IMR-90 (cell line): ENCODE data around the gene AKAP13. TPM values are rescaled to one million over a fixed set of nuclear protein-coding genes. Genes with fewer than 3 reads are reported as not detected.

Experiments used
- ATAC-seq: fragments of 200-7000 bp; cut with Tn5 transposase; 2 replicates; pipeline ENCODE4 v1.9.1; 2020; ENCODE audit warnings: low read depth, mild to moderate bottlenecking, moderate library complexity
- BruUV-seq: library from RNA; stranded (reverse); fragments of 400-500 nt; replicated peaks from 2 replicates; lab custom pipeline; 2021; lab: Mats Ljungman, UMichigan
- CTCF ChIA-PET: fragments of 300-600 bp; formaldehyde crosslinking; extraction: SDS; loops from one replicate; lab custom pipeline; 2021; ENCODE audit warnings: antibody characterized with exemption; lab: Yijun Ruan, JAX
- POLR2A ChIA-PET: fragments of 300-600 bp; sonication (Branson Sonifier 250); formaldehyde crosslinking; loops from one replicate; lab custom pipeline; 2022; ENCODE audit warnings: antibody characterized with exemption; ENCODE audit not compliant: unreplicated experiment; lab: Charles Lee
- DNase-seq: peaks from one replicate; pipeline ENCODE4 v3.0.0; 2013
- H2AFZ ChIP-seq: replicated peaks from 2 replicates; pipeline ENCODE3; 2013; ENCODE audit warnings: low read length, mild to moderate bottlenecking; ENCODE audit not compliant: poor library complexity
- H2AK5ac ChIP-seq: 2 replicates; pipeline ENCODE4 v1.6.1; 2013; ENCODE audit warnings: low read depth, low read length, inconsistent platforms
- H2AK9ac ChIP-seq: replicated peaks from 2 replicates; pipeline ENCODE3; 2013; ENCODE audit warnings: mild to moderate bottlenecking, low read depth, low read length, moderate library complexity; ENCODE audit not compliant: poor library complexity
- H2BK120ac ChIP-seq: 2 replicates; pipeline ENCODE4 v1.6.1; 2013; ENCODE audit warnings: low read depth, low read length, inconsistent platforms
- H2BK15ac ChIP-seq: 3 replicates; pipeline ENCODE4 v1.6.1; 2013; ENCODE audit warnings: low read depth, low read length, inconsistent platforms
- H2BK20ac ChIP-seq: 2 replicates; pipeline ENCODE4 v1.6.1; 2013; ENCODE audit warnings: low read depth, mild to moderate bottlenecking, inconsistent platforms, low read length, moderate library complexity
- H2BK5ac ChIP-seq: 2 replicates; pipeline ENCODE4 v1.6.1; 2013; ENCODE audit warnings: mild to moderate bottlenecking, low read depth, low read length, inconsistent platforms; ENCODE audit not compliant: poor library complexity, severe bottlenecking
- H3K14ac ChIP-seq: replicated peaks from 2 replicates; pipeline ENCODE4 v1.6.1; 2013; ENCODE audit warnings: low read depth, low read length, inconsistent platforms
- H3K18ac ChIP-seq: 2 replicates; pipeline ENCODE4 v1.6.1; 2013; ENCODE audit warnings: low read depth, low read length, control low read depth
- H3K23ac ChIP-seq: 2 replicates; pipeline ENCODE4 v1.6.1; 2013; ENCODE audit warnings: low read depth, low read length, inconsistent platforms
- H3K27ac ChIP-seq: 2 replicates; pipeline ENCODE4 v1.5.1; 2013; ENCODE audit warnings: mild to moderate bottlenecking, control low read depth, low read length; ENCODE audit not compliant: insufficient read depth
- H3K27me3 ChIP-seq: 2 replicates; pipeline ENCODE4 v1.6.1; 2013; ENCODE audit warnings: low read length; ENCODE audit not compliant: control insufficient read depth, insufficient read depth
- H3K36me3 ChIP-seq: 2 replicates; pipeline ENCODE4 v1.6.1; 2013; ENCODE audit warnings: low read length, mixed read lengths; ENCODE audit not compliant: control insufficient read depth, insufficient read depth
- H3K4ac ChIP-seq: 2 replicates; pipeline ENCODE4 v1.6.1; 2013; ENCODE audit warnings: low read depth, low read length, inconsistent platforms
- H3K4me1 ChIP-seq: 2 replicates; pipeline ENCODE4 v1.6.1; 2013; ENCODE audit warnings: low read length, mixed read lengths; ENCODE audit not compliant: control insufficient read depth, insufficient read depth
- H3K4me2 ChIP-seq: 2 replicates; pipeline ENCODE4 v1.6.1; 2013; ENCODE audit warnings: low read depth, mild to moderate bottlenecking, control low read depth, low read length, moderate library complexity
- H3K4me3 ChIP-seq: 2 replicates; pipeline ENCODE4 v1.5.1; 2013; ENCODE audit warnings: low read depth, mild to moderate bottlenecking, control low read depth, low read length, moderate library complexity; ENCODE audit not compliant: insufficient read depth
- H3K56ac ChIP-seq: 2 replicates; pipeline ENCODE4 v1.6.1; 2013; ENCODE audit warnings: low read length, inconsistent platforms; ENCODE audit not compliant: insufficient read depth; ENCODE audit errors: extremely low read depth
- H3K79me1 ChIP-seq, 2 experiments: 2 replicates each; pipeline ENCODE4 v1.6.1; 2013; ENCODE audit warnings: low read length in 2 of 2, inconsistent platforms in 1 of 2, low read depth in 1 of 2
- H3K9ac ChIP-seq: 2 replicates; pipeline ENCODE4 v1.6.1; 2013; ENCODE audit warnings: low read depth, low read length, control low read depth
- H3K9me1 ChIP-seq: 2 replicates; pipeline ENCODE4 v1.6.1; 2013; ENCODE audit warnings: low read length, inconsistent platforms; ENCODE audit not compliant: insufficient read depth
- H3K9me3 ChIP-seq: 2 replicates; pipeline ENCODE4 v1.6.1; 2013; ENCODE audit warnings: low read length; ENCODE audit not compliant: control insufficient read depth, insufficient read depth
- H4K20me1 ChIP-seq: 2 replicates; pipeline ENCODE4 v1.6.1; 2013; ENCODE audit warnings: low read length, inconsistent platforms; ENCODE audit not compliant: insufficient read depth
- H4K5ac ChIP-seq: 2 replicates; pipeline ENCODE4 v1.6.1; 2013; ENCODE audit warnings: mild to moderate bottlenecking, low read depth, low read length, control low read depth
- H4K8ac ChIP-seq, 2 experiments: 2 replicates each; pipeline ENCODE4 v1.6.1; 2013; ENCODE audit warnings: low read depth in 2 of 2, low read length in 2 of 2, control low read depth in 1 of 2, inconsistent platforms in 1 of 2
- H4K91ac ChIP-seq: 2 replicates; pipeline ENCODE4 v1.6.1; 2013; ENCODE audit warnings: low read depth, low read length, inconsistent platforms; ENCODE audit not compliant: insufficient read depth
- BHLHE40 ChIP-seq: fragments of 150-350 bp; IDR thresholded peaks from 2 replicates; pipeline ENCODE4 v1.6.1; 2016; ENCODE audit warnings: mild to moderate bottlenecking, low read depth, low read length
- CEBPB ChIP-seq: IDR thresholded peaks from 2 replicates; pipeline ENCODE4 v1.6.1; 2012; ENCODE audit warnings: low read depth, low read length, improper control_type of control experiment
- MAFK ChIP-seq: IDR thresholded peaks from 2 replicates; pipeline ENCODE4 v1.6.1; 2012; ENCODE audit warnings: low read depth, low read length, improper control_type of control experiment
- MXI1 ChIP-seq: IDR thresholded peaks from 2 replicates; pipeline ENCODE4 v1.6.1; 2012; ENCODE audit warnings: low read depth, mild to moderate bottlenecking, low read length, moderate library complexity, borderline replicate concordance
- POLR2A ChIP-seq: IDR thresholded peaks from 2 replicates; pipeline ENCODE4 v1.6.1; 2012; ENCODE audit warnings: mild to moderate bottlenecking, low read depth, low read length
- RCOR1 ChIP-seq: IDR thresholded peaks from 2 replicates; pipeline ENCODE4 v1.6.1; 2012; ENCODE audit warnings: mild to moderate bottlenecking, low read length, improper control_type of control experiment; ENCODE audit not compliant: insufficient replicate concordance
- RFX5 ChIP-seq: IDR thresholded peaks from 2 replicates; pipeline ENCODE4 v1.8.0; 2012; ENCODE audit warnings: low read depth, mild to moderate bottlenecking, low read length, moderate library complexity
- SMC3 ChIP-seq: fragments of 150-350 bp; IDR thresholded peaks from 2 replicates; pipeline ENCODE4 v1.6.1; 2016; ENCODE audit warnings: low read depth, mild to moderate bottlenecking, antibody characterized with exemption, low read length, moderate library complexity
- WGBS, 2 experiments: methylation state at CpG; one replicate each; pipeline versions ENCODE4 v1.1.5 to v1.1.7; 2013; ENCODE audit warnings: missing lambda C conversion rate in 2 of 2; ENCODE audit not compliant: insufficient read length in 1 of 2; ENCODE audit errors: extremely low coverage in 2 of 2; 5-methylcytosine and 5-hydroxymethylcytosine counted together
- dilution Hi-C: fragments of 300-500 bp; cut with HindIII; formaldehyde crosslinking; loops from one replicate; pipeline ENCODE4 v1.14.3; 2018; ENCODE audit warnings: low sequenced_read_pairs; ENCODE audit not compliant: unreplicated experiment
- in situ Hi-C: fragments of 300-500 bp; cut with MboI; formaldehyde crosslinking; loops from 3 replicates; pipeline ENCODE4 v1.14.3; 2019; ENCODE audit warnings: low sequenced_read_pairs, inconsistent platforms, mixed read lengths
- intact Hi-C: fragments of 100-400 bp; cut with micrococcal nuclease; formaldehyde crosslinking; loops from 2 replicates; pipeline ENCODE4 v1.10.0; 2022
- polyA plus RNA-seq, 3 experiments: library from polyadenylated mRNA; depleted of rRNA; stranded (reverse); fragments of >200 nt; gene quantifications; 2 replicates each; pipeline ENCODE4 v1.2.3, GENCODE V29; 2012; ENCODE audit warnings: low replicate concordance in 1 of 3
- total RNA-seq: library from RNA; depleted of rRNA; stranded (reverse); fragments of >200 nt; gene quantifications from 2 replicates; pipeline ENCODE4 v1.2.3, GENCODE V29; 2012
- TF ChIP-seq, protein P1 (sequence below): fragments of 150-350 bp; IDR thresholded peaks from 2 replicates; pipeline ENCODE4 v1.6.1; 2016; ENCODE audit warnings: low read depth, mild to moderate bottlenecking, low read length, moderate library complexity, borderline replicate concordance
- TF ChIP-seq, protein P2 (sequence below): conservative IDR thresholded peaks from 2 replicates; pipeline ENCODE4 v1.5.1; 2012; ENCODE audit warnings: mild to moderate bottlenecking, low read depth, low read length, improper control_type of control experiment

AKAP13 gene
- total and polyA plus RNA-seq, 2 of the 4 experiments (the other 2 are of a cell fraction) = 10.4 to 46.4 TPM

- no peak overlapping the region for H3K27ac ChIP-seq
- POLR2A ChIA-PET = interaction anchor here (0.9 kb wide), 1 partner anchor 124 kb away, joined by 4 read pairs; no protein-coding TSS in a partner anchor
- no peaks in the 10 kb centered on the region; the same call in 1 of the 2 replicates for H3K4me1 ChIP-seq
- no peak overlapping the region for H3K4ac ChIP-seq
- TF ChIP-seq, protein P1, sequence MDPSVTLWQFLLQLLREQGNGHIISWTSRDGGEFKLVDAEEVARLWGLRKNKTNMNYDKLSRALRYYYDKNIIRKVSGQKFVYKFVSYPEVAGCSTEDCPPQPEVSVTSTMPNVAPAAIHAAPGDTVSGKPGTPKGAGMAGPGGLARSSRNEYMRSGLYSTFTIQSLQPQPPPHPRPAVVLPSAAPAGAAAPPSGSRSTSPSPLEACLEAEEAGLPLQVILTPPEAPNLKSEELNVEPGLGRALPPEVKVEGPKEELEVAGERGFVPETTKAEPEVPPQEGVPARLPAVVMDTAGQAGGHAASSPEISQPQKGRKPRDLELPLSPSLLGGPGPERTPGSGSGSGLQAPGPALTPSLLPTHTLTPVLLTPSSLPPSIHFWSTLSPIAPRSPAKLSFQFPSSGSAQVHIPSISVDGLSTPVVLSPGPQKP = no peak
- TF ChIP-seq, protein P2, sequence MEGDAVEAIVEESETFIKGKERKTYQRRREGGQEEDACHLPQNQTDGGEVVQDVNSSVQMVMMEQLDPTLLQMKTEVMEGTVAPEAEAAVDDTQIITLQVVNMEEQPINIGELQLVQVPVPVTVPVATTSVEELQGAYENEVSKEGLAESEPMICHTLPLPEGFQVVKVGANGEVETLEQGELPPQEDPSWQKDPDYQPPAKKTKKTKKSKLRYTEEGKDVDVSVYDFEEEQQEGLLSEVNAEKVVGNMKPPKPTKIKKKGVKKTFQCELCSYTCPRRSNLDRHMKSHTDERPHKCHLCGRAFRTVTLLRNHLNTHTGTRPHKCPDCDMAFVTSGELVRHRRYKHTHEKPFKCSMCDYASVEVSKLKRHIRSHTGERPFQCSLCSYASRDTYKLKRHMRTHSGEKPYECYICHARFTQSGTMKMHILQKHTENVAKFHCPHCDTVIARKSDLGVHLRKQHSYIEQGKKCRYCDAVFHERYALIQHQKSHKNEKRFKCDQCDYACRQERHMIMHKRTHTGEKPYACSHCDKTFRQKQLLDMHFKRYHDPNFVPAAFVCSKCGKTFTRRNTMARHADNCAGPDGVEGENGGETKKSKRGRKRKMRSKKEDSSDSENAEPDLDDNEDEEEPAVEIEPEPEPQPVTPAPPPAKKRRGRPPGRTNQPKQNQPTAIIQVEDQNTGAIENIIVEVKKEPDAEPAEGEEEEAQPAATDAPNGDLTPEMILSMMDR = no peak
- TF ChIP-seq RCOR1 (no peak), RFX5 (no peak), MXI1 (no peak), CEBPB (no peak), POLR2A (no peak), MAFK (no peak), BHLHE40 (no peak), SMC3 (no peak)
- WGBS, 2 experiments = no CpG with 5 or more reads among the region's 3 CpGs
- DNase-seq (no peak), ATAC-seq (no peak)
- H2AK5ac ChIP-seq = no peak overlapping the region
- H4K5ac ChIP-seq = no peak overlapping the region
- H3K23ac ChIP-seq = no peak overlapping the region
- H3K4me3 ChIP-seq = no peak overlapping the region
- no peak overlapping the region for H3K9ac ChIP-seq
- dilution Hi-C loops = no loop called here
- H3K36me3 ChIP-seq = no peaks in the 10 kb centered on the region
- H3K9me3 ChIP-seq = no peaks in the 10 kb centered on the region
- no peak overlapping the region for H2AFZ ChIP-seq
- H3K27me3 ChIP-seq = no peaks in the 10 kb centered on the region
- H3K56ac ChIP-seq = no peak overlapping the region
- no peak overlapping the region for H2AK9ac ChIP-seq
- H3K18ac ChIP-seq = no peak overlapping the region
- no peak overlapping the region for H3K4me2 ChIP-seq
- H3K79me1 ChIP-seq = peaks cover 41 to 71% of the 10 kb centered on the region in 2 experiments
- no peak overlapping the region for H4K8ac ChIP-seq
- no TSS peak for BruUV-seq
- H2BK15ac ChIP-seq = no peak overlapping the region
- no peak overlapping the region for H3K14ac ChIP-seq
- H2BK120ac ChIP-seq = no peak overlapping the region
- no peaks in the 10 kb centered on the region; the same call in 1 of the 2 replicates for H3K9me1 ChIP-seq
- H4K91ac ChIP-seq = no peak overlapping the region
- peaks cover 43% of the 10 kb centered on the region for H4K20me1 ChIP-seq
- CTCF ChIA-PET = no interaction called here
- in situ Hi-C loops = no loop called here
- H2BK5ac ChIP-seq = no peak overlapping the region
- no peak overlapping the region for H2BK20ac ChIP-seq
- intact Hi-C loops = no loop called here
Observed at GRCh38 chr15:85456798-85457197, 76.4 kb downstream of the AKAP13 start.
